Muscle of leg (tissue), 11 donors: Measurements from ENCODE around the gene SLC28A3. TPM values are rescaled to one million over a fixed set of nuclear protein-coding genes. Genes with fewer than 3 reads are reported as not detected.

Source experiments
- DNase-seq: peaks from one replicate; pipeline ENCODE4 v3.0.0; 2013
- H3K27ac ChIP-seq: one replicate; pipeline ENCODE4 v1.5.1; 2013; ENCODE audit warnings: mild to moderate bottlenecking, low read length, control low read depth
- H3K27me3 ChIP-seq: one replicate; pipeline ENCODE4 v1.6.1; 2013; ENCODE audit warnings: low read length; ENCODE audit not compliant: control insufficient read depth, insufficient read depth
- H3K36me3 ChIP-seq: one replicate; pipeline ENCODE4 v1.6.1; 2013; ENCODE audit warnings: low read length; ENCODE audit not compliant: control insufficient read depth, insufficient read depth
- H3K4me1 ChIP-seq: one replicate; pipeline ENCODE4 v1.6.1; 2013; ENCODE audit warnings: low read length; ENCODE audit not compliant: control insufficient read depth, insufficient read depth
- H3K4me3 ChIP-seq: one replicate; pipeline ENCODE4 v1.5.1; 2013; ENCODE audit warnings: low read length, control low read depth
- H3K9me3 ChIP-seq: replicated peaks from 2 replicates; pipeline ENCODE4 v1.6.1; 2013; ENCODE audit warnings: low read depth, low read length; ENCODE audit not compliant: control insufficient read depth
- WGBS: methylation state at CpG from one replicate; pipeline ENCODE4 v1.1.5; 2013; ENCODE audit warnings: missing lambda C conversion rate; ENCODE audit not compliant: insufficient coverage; 5-methylcytosine and 5-hydroxymethylcytosine counted together
- polyA plus RNA-seq, 8 donors: library from polyadenylated mRNA; unstranded; fragments of 120-200 nt; gene quantifications; one replicate each; pipeline versions ENCODE4 v1.2.1 to v1.2.3, GENCODE V29; 2013; ENCODE audit warnings: inconsistent platforms in 1 of 8, low replicate concordance in 1 of 8; ENCODE audit not compliant: insufficient read length in 8 of 8, insufficient read depth in 1 of 8
- total RNA-seq: library from RNA; stranded (reverse); fragments of 120-200 nt; gene quantifications from one replicate; pipeline ENCODE4 v1.2.4, GENCODE V29; 2013

SLC28A3 gene
- total and polyA plus RNA-seq, 9 donors = 0.02 to 0.29 (median 0.04) TPM; not detected in 3

DNA sequence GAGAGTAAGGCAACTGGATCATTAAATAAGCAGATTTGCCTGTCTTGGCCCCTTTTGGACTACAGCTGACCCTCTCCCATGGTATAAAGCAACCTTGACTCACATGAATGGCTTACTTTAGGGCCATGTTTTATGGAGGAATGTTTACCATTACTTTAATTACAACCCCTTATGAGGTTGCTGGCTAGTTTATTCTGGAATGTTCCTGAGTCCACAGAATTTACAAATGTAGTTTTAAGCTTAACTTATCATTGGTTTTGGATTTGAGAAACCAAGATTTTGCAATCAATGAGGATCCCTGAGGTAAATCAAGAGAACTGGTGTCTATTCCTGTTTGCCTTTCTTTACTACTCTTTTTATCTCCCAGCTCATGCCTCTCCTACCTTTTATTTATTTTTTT is 15.7 kb downstream of the SLC28A3 start:
- Histone ChIP-seq H3K36me3 (no peaks in the 10 kb centered on the region), H3K9me3 (peaks cover 11% of the 10 kb centered on the region), H3K4me1 (no peaks in the 10 kb centered on the region), H3K27me3 (no peaks in the 10 kb centered on the region), H3K27ac (no peak overlapping the region), H3K4me3 (no peak overlapping the region)
- no peak for DNase-seq

GRCh38 chr9:84323858-84324257 is 16.7 kb downstream of the SLC28A3 start:
- no peaks in the 10 kb centered on the region for H3K4me1 ChIP-seq
- no peaks in the 10 kb centered on the region for H3K36me3 ChIP-seq
- H3K4me3 ChIP-seq = no peak overlapping the region
- peaks cover 9% of the 10 kb centered on the region for H3K9me3 ChIP-seq
- DNase-seq = peak; percentile 12
- no peaks in the 10 kb centered on the region for H3K27me3 ChIP-seq
- no peak overlapping the region for H3K27ac ChIP-seq
- WGBS = 100% methylated on average over 1 of the region's 2 CpGs

DNA sequence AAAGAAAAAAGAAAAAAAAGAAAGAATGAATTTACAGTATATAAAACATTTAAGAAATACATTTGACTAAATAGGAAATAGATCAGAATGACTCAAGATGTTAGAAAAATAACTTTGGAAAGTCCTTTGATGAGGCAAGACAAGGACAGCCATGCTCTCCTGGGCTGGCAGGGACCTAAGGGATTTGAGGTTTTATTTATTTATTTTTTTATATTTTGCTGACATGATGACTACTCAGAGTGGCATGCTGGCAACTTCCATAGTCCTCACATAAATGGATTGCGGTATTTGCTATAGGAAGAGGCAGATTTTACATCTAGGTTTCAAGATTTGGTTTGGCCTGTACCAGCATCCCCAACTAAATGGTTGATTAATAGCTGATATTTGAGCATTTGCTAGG is 17.7 kb downstream of the SLC28A3 start:
- Histone ChIP-seq H3K36me3 (no peaks in the 10 kb centered on the region), H3K4me3 (no peak overlapping the region), H3K27ac (no peak overlapping the region), H3K27me3 (no peaks in the 10 kb centered on the region), H3K4me1 (no peaks in the 10 kb centered on the region), H3K9me3 (peaks cover 2% of the 10 kb centered on the region)
- no peak for DNase-seq
- no CpG with 5 or more reads among the region's 1 CpG for WGBS

GRCh38 chr9:84320231-84320630 is 20.3 kb downstream of the SLC28A3 start:
- H3K36me3 ChIP-seq = no peaks in the 10 kb centered on the region
- H3K9me3 ChIP-seq = no peaks in the 10 kb centered on the region
- no peak overlapping the region for H3K4me3 ChIP-seq
- no peaks in the 10 kb centered on the region for H3K27me3 ChIP-seq
- H3K4me1 ChIP-seq = no peaks in the 10 kb centered on the region
- H3K27ac ChIP-seq = no peak overlapping the region
- WGBS = 88% methylated on average over 1 of the region's 1 CpG
- DNase-seq = no peak

GRCh38 chr9:84319632-84320031 is 20.9 kb downstream of the SLC28A3 start:
- Histone ChIP-seq H3K27ac (no peak overlapping the region), H3K9me3 (no peaks in the 10 kb centered on the region), H3K4me3 (no peak overlapping the region), H3K36me3 (no peaks in the 10 kb centered on the region), H3K4me1 (no peaks in the 10 kb centered on the region), H3K27me3 (no peaks in the 10 kb centered on the region)
- WGBS = 100% methylated on average over 2 of the region's 4 CpGs
- DNase-seq = no peak

- WGBS = no CpG with 5 or more reads among the region's 2 CpGs
- no peaks in the 10 kb centered on the region for H3K27me3 ChIP-seq
- H3K4me3 ChIP-seq = no peak overlapping the region
- H3K36me3 ChIP-seq = no peaks in the 10 kb centered on the region
- no peak for DNase-seq
- H3K9me3 ChIP-seq = no peaks in the 10 kb centered on the region
- no peak overlapping the region for H3K27ac ChIP-seq
- H3K4me1 ChIP-seq = no peaks in the 10 kb centered on the region
Observed at GRCh38 chr9:84318981-84319380, 21.6 kb downstream of the SLC28A3 start.

DNA sequence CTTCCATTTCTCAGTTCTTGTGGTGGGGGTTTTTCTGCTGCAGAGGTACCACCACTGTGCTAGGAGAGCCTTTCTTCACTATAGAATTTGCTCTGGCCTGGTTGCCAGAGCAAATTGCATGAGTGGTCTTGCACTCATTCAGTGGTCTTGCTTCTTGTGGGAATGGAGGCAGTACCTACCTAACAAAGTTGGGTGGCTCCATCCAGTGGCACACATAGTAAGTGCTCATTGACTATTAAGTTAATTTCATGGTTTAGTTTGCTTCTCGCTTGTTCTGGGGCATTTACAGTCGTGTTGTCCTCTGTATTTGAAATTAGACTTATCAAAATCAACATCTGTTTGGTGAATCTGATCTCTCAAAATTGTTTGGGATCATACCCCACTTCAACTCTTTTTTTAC is 23.0 kb downstream of the SLC28A3 start:
- no peaks in the 10 kb centered on the region for H3K9me3 ChIP-seq
- DNase-seq = no peak
- WGBS = no CpG with 5 or more reads among the region's 2 CpGs
- no peaks in the 10 kb centered on the region for H3K36me3 ChIP-seq
- H3K4me3 ChIP-seq = no peak overlapping the region
- H3K27me3 ChIP-seq = no peaks in the 10 kb centered on the region
- no peaks in the 10 kb centered on the region for H3K4me1 ChIP-seq
- H3K27ac ChIP-seq = no peak overlapping the region

DNA sequence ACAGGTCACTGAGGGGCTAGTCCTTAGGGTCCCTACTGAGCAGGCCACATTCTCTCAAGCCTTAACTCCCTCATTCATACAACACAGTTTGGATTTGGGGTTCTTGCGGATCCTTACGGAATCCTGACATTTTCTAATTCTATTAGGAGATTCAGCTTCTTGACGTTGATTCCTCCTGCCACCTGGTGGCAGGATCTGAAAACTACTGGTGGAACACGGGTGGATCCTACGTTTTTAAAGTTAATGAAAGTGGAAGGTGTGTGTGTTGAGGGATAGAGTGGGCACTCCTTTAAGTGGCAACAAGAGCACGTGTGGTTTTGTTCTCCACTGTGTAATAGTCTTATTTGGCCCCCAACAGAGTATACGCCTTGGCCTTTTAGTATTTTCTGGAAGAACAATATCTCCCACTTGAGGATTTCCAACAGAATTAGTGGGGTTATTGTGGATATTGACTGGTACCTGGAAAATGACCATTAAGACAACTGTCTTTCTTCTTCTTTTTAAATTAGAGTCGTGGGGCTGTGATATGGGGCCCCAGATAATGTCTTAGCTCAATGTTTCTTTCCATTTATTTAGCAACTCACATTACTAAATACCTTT is 25.2 kb downstream of the SLC28A3 start:
- Histone ChIP-seq H3K9me3 (no peaks in the 10 kb centered on the region), H3K4me1 (no peaks in the 10 kb centered on the region), H3K4me3 (no peak overlapping the region), H3K36me3 (no peaks in the 10 kb centered on the region), H3K27me3 (no peaks in the 10 kb centered on the region), H3K27ac (no peak overlapping the region)
- DNase-seq = peak; percentile 68
- 0% methylated on average over 2 of the region's 8 CpGs for WGBS

DNA sequence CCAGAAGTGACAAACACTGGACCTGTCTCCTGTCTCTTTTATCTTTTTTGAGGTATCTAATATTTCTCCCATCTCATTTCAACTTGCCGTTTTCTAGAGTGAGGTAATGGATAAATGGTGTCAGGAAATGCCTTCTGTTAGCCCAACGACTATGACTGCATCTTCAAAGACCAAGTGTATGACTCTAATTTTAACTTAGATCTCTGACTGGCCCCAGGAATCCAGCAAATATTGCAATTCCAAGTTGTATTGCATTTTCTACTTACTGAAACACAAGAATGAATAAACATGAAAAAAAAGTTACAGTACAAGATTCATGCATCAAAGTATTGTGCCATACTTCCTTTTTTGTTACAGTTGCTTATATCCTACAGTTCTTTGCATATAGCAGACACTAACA is 26.3 kb downstream of the SLC28A3 start:
- H3K4me1 ChIP-seq = no peaks in the 10 kb centered on the region
- H3K4me3 ChIP-seq = no peak overlapping the region

GRCh38 chr9:84310883-84311282 is 29.7 kb downstream of the SLC28A3 start:
- Histone ChIP-seq H3K9me3 (no peaks in the 10 kb centered on the region), H3K36me3 (no peaks in the 10 kb centered on the region), H3K4me1 (no peaks in the 10 kb centered on the region), H3K27me3 (no peaks in the 10 kb centered on the region), H3K27ac (no peak overlapping the region), H3K4me3 (no peak overlapping the region)
- DNase-seq = peak; percentile 17
- WGBS = no CpG with 5 or more reads among the region's 2 CpGs

More for the DNA sequence above, 26.3 kb downstream of the SLC28A3 start:
- no peaks in the 10 kb centered on the region for H3K9me3 ChIP-seq
- no peaks in the 10 kb centered on the region for H3K36me3 ChIP-seq
- H3K27ac ChIP-seq = no peak overlapping the region
- H3K27me3 ChIP-seq = no peaks in the 10 kb centered on the region
- DNase-seq = no peak
- WGBS = no CpG with 5 or more reads among the region's 2 CpGs

- Histone ChIP-seq H3K27ac (no peak overlapping the region), H3K9me3 (no peaks in the 10 kb centered on the region), H3K36me3 (no peaks in the 10 kb centered on the region), H3K4me1 (no peaks in the 10 kb centered on the region), H3K27me3 (no peaks in the 10 kb centered on the region), H3K4me3 (no peak overlapping the region)
- 83% methylated on average over 3 of the region's 5 CpGs for WGBS
- no peak for DNase-seq
Observed at GRCh38 chr9:84305497-84306131, 34.9 kb downstream of the SLC28A3 start.
